ENCODE data around the gene ETAA1.

The ETAA1 gene

DNA sequence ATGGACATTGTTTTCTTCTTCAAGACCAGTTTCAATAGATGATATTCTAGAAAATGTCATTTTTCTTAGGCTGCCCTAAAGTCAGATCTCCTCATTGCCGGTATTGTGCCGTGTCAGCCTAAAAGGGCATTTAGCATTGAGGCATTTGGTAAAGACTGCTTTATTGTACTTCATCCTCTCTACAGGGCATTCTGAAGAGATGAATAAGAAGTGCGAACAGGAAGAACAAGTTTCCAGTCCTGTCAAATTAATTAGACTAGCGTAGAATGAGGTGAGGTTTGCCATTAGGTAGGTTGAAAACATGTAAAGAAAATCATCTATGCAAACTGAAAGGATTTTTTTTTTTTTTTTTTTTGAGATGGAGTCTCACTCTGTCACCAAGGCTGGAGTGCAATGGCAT, 60.6 kb downstream of the ETAA1 start:
- no peak for DNase-seq (ENCODE audit: low read depth, low spot score)
- in situ Hi-C loops (cut with HindIII; ENCODE audit: low sequenced_read_pairs) = no loop called here
- H3K4me3 ChIP-seq (ENCODE audit: low read depth, low read length) = no peak overlapping the region
- TF ChIP-seq CTCF (IDR thresholded peaks at IDR 0.05; ENCODE audit: low read depth, low read length) = no peak

GRCh38 chr2:67459761-67460160, 62.6 kb downstream of the ETAA1 start:
- in situ Hi-C loops (cut with HindIII; ENCODE audit: low sequenced_read_pairs) = no loop called here
- TF ChIP-seq CTCF (IDR thresholded peaks at IDR 0.05; ENCODE audit: low read depth, low read length) = no peak
- DNase-seq (ENCODE audit: low read depth, low spot score) = no peak
- no peak overlapping the region for H3K4me3 ChIP-seq (ENCODE audit: low read depth, low read length)

All from astrocyte of the spinal cord (primary cell).